NCI-H2081 (cell line): ENCODE measurements around the gene RBMS1.

Experiments
- DNase-seq, 2 experiments: peaks; one replicate each; lab custom pipeline; 2025; lab: John Stamatoyannopoulos, UW

RBMS1 gene

GRCh38 chr2:160223560-160223959, 270.0 kb downstream of the RBMS1 start:
- no peak for DNase-seq

- DNase-seq = no peak
These were observed 270.9 kb downstream of the RBMS1 start for GRCh38 chr2:160222546-160223283.
